ENCODE results near the gene SPDYE16. TPM values are rescaled to one million over a fixed set of nuclear protein-coding genes. Genes with fewer than 3 reads are reported as not detected.
"Not testable (repeated sequence)": the region's sequence is repeated elsewhere in the genome, so short reads cannot be mapped to it uniquely, and the experiment has no call there.

SPDYE16 gene
- total and polyA plus RNA-seq, 2 experiments from 2014 or later, result 0.53 TPM; not detected in 1

GRCh38 chr7:76505168-76506080 lies 37.7 kb downstream of the SPDYE16 start:
- Histone ChIP-seq H3K27me3 (replicated peaks; ENCODE audit: insufficient read depth) (no peaks in the 10 kb centered on the region), H3K27ac (no peak overlapping the region), H2AFZ (no peak overlapping the region), H3K9me2 (ENCODE audit: insufficient read depth) (no peaks in the 10 kb centered on the region), H3K4me3 (no peak overlapping the region), H3K36me3 (ENCODE audit: low read depth) (no peaks in the 10 kb centered on the region), H3K9ac (no peak overlapping the region), H3K4me1 (ENCODE audit: insufficient read depth) (no peaks in the 10 kb centered on the region), H3K4me2 (ENCODE audit: unreplicated experiment) (no peak overlapping the region), H3F3A (ENCODE audit: insufficient read depth) (no peaks in the 10 kb centered on the region), H4K20me1 (ENCODE audit: insufficient read depth) (no peaks in the 10 kb centered on the region), H3K9me3 (ENCODE audit: low read depth) (no peaks in the 10 kb centered on the region), H3K79me2 (ENCODE audit: insufficient read depth) (no peaks in the 10 kb centered on the region)
- WGBS, 2 experiments (ENCODE audit: low coverage in 1 of 2, low lambda C conversion rate in 2 of 2, missing lambda C conversion rate in 2 of 2), result 89 to 96% methylated on average over 31 to 32 of the region's 32 CpGs
- in situ Hi-C loops (cut with MboI), result no loop called here
- no peak for DNase-seq
- TF ChIP-seq EZH2 (IDR thresholded peaks at IDR 0.05; ENCODE audit: insufficient read depth, poor library complexity, severe bottlenecking) (no peak), EZH2phosphoT487 (IDR thresholded peaks at IDR 0.05; ENCODE audit: insufficient read depth, low read depth) (no peak)

- H2AFZ ChIP-seq; H3K9me3 ChIP-seq (ENCODE audit: low read depth); H3F3A ChIP-seq (ENCODE audit: insufficient read depth); H3K27me3 ChIP-seq (replicated peaks; ENCODE audit: insufficient read depth); H3K4me3 ChIP-seq; H3K9me2 ChIP-seq (ENCODE audit: insufficient read depth); H3K79me2 ChIP-seq (ENCODE audit: insufficient read depth); H4K20me1 ChIP-seq (ENCODE audit: insufficient read depth); H3K9ac ChIP-seq; H3K36me3 ChIP-seq (ENCODE audit: low read depth); H3K4me2 ChIP-seq (ENCODE audit: unreplicated experiment); in situ Hi-C loops (cut with MboI); DNase-seq; H3K4me1 ChIP-seq (ENCODE audit: insufficient read depth); H3K27ac ChIP-seq: not testable (repeated sequence)
- 85 to 86% methylated on average over 14 to 20 of the region's 33 CpGs for WGBS, 2 experiments (ENCODE audit: low coverage in 1 of 2, low lambda C conversion rate in 2 of 2, missing lambda C conversion rate in 2 of 2)
Observed at GRCh38 chr7:76504351-76505167, 38.5 kb downstream of the SPDYE16 start.

DNA sequence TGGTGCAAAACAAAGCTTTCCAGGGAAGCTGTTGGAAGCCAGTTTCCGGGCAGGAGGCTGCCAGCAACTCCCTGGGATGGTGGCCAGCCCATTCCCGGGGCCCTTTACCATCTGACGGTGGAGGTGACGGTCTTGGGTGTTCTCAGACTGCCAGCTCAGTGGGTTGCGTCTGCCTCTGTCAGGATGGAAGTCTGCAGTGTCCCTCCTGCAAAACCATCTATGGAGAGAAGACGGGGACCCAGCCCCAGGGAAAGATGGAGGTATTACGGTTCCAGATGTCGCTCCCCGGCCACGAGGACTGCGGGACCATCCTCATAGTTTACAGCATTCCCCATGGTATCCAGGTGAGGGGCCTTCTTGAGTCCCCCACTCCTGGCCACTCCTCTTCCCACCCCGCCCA lies 39.9 kb downstream of the SPDYE16 start:
- WGBS, 2 experiments (ENCODE audit: low coverage in 1 of 2, low lambda C conversion rate in 2 of 2, missing lambda C conversion rate in 2 of 2), result 91 to 95% methylated on average over 8 to 12 of the region's 12 CpGs
- H3K27me3 ChIP-seq (replicated peaks; ENCODE audit: insufficient read depth); H3K27ac ChIP-seq; H3K36me3 ChIP-seq (ENCODE audit: low read depth); DNase-seq; H3K9ac ChIP-seq; H3K9me3 ChIP-seq (ENCODE audit: low read depth); H4K20me1 ChIP-seq (ENCODE audit: insufficient read depth); H2AFZ ChIP-seq; H3K4me1 ChIP-seq (ENCODE audit: insufficient read depth); H3K4me2 ChIP-seq (ENCODE audit: unreplicated experiment); H3K79me2 ChIP-seq (ENCODE audit: insufficient read depth); in situ Hi-C loops (cut with MboI); H3K4me3 ChIP-seq; H3K9me2 ChIP-seq (ENCODE audit: insufficient read depth); H3F3A ChIP-seq (ENCODE audit: insufficient read depth): not testable (repeated sequence)

GRCh38 chr7:76502836-76503235 lies 40.3 kb downstream of the SPDYE16 start:
- H3K27ac ChIP-seq; H2AFZ ChIP-seq; H3F3A ChIP-seq (ENCODE audit: insufficient read depth); H3K79me2 ChIP-seq (ENCODE audit: insufficient read depth); H3K4me2 ChIP-seq (ENCODE audit: unreplicated experiment); H3K36me3 ChIP-seq (ENCODE audit: low read depth); H3K27me3 ChIP-seq (replicated peaks; ENCODE audit: insufficient read depth); DNase-seq; H3K9me2 ChIP-seq (ENCODE audit: insufficient read depth); H4K20me1 ChIP-seq (ENCODE audit: insufficient read depth); H3K4me1 ChIP-seq (ENCODE audit: insufficient read depth); H3K9ac ChIP-seq; in situ Hi-C loops (cut with MboI); H3K4me3 ChIP-seq; H3K9me3 ChIP-seq (ENCODE audit: low read depth): not testable (repeated sequence)
- 92 to 95% methylated on average over 13 to 16 of the region's 16 CpGs for WGBS, 2 experiments (ENCODE audit: low coverage in 1 of 2, low lambda C conversion rate in 2 of 2, missing lambda C conversion rate in 2 of 2)

- H3K9ac ChIP-seq; DNase-seq; H3F3A ChIP-seq (ENCODE audit: insufficient read depth); H3K4me1 ChIP-seq (ENCODE audit: insufficient read depth); H3K9me3 ChIP-seq (ENCODE audit: low read depth); H3K4me3 ChIP-seq; H4K20me1 ChIP-seq (ENCODE audit: insufficient read depth); H3K79me2 ChIP-seq (ENCODE audit: insufficient read depth); H3K27me3 ChIP-seq (replicated peaks; ENCODE audit: insufficient read depth); H2AFZ ChIP-seq; H3K4me2 ChIP-seq (ENCODE audit: unreplicated experiment); in situ Hi-C loops (cut with MboI); H3K27ac ChIP-seq; H3K9me2 ChIP-seq (ENCODE audit: insufficient read depth); H3K36me3 ChIP-seq (ENCODE audit: low read depth): not testable (repeated sequence)
- WGBS, 2 experiments (ENCODE audit: low coverage in 1 of 2, low lambda C conversion rate in 2 of 2, missing lambda C conversion rate in 2 of 2), result 83 to 85% methylated on average over 9 to 13 of the region's 13 CpGs
Observed at GRCh38 chr7:76502224-76502623, 40.9 kb downstream of the SPDYE16 start.

- H3K9me2 ChIP-seq (ENCODE audit: insufficient read depth); H3K36me3 ChIP-seq (ENCODE audit: low read depth); H3F3A ChIP-seq (ENCODE audit: insufficient read depth); H3K27me3 ChIP-seq (replicated peaks; ENCODE audit: insufficient read depth); H3K9me3 ChIP-seq (ENCODE audit: low read depth); DNase-seq; H3K4me3 ChIP-seq; in situ Hi-C loops (cut with MboI); H3K4me1 ChIP-seq (ENCODE audit: insufficient read depth); H3K27ac ChIP-seq; H4K20me1 ChIP-seq (ENCODE audit: insufficient read depth); H3K4me2 ChIP-seq (ENCODE audit: unreplicated experiment); H3K79me2 ChIP-seq (ENCODE audit: insufficient read depth); H2AFZ ChIP-seq; H3K9ac ChIP-seq: not testable (repeated sequence)
- WGBS, 2 experiments (ENCODE audit: low coverage in 1 of 2, low lambda C conversion rate in 2 of 2, missing lambda C conversion rate in 2 of 2), result no CpG with 5 or more reads among the region's 19 CpGs
Observed at GRCh38 chr7:76499924-76500241, 43.2 kb downstream of the SPDYE16 start.

Data from GM23248 (cell line).